ENCODE results near the gene BLMH. TPM values are rescaled to one million over a fixed set of nuclear protein-coding genes. Genes with fewer than 3 reads are reported as not detected.

Gene BLMH
- 92.6 and 92.8 TPM in 2 replicates for total RNA-seq (2014; rRNA removed; shearing (Covaris generic))

- Histone ChIP-seq H3K9me3 (replicated peaks) (no peaks in the 10 kb centered on the region), H3K27ac (peak within 1 kb of the TSS; percentile 78), H3K27me3 (no peaks in the 10 kb centered on the region), H3K4me1 (peaks cover 6% of the 10 kb centered on the region), H3K4me3 (peak within 1 kb of the TSS; percentile 91), H3K36me3 (peaks cover 32% of the 10 kb centered on the region)
- DNase-seq = peak; percentile 89 to 92
These were observed at the start of gene BLMH for GRCh38 chr17:30291543-30292285. TSS of gene BLMH (minus strand) at chr17:30291944. CDS start at chr17:30291819, 125 bp downstream.

GRCh38 chr17:30340801-30341356 lies 49.1 kb upstream of the BLMH start:
- H3K4me3 ChIP-seq = peak overlapping the region; percentile 42
- peaks cover 13% of the 10 kb centered on the region for H3K4me1 ChIP-seq
- no peaks in the 10 kb centered on the region for H3K36me3 ChIP-seq
- H3K27me3 ChIP-seq = no peaks in the 10 kb centered on the region
- no peaks in the 10 kb centered on the region for H3K9me3 ChIP-seq (replicated peaks)
- peak in 1 of 2 experiments; percentile 22 for DNase-seq
- H3K27ac ChIP-seq = no peak overlapping the region

- DNase-seq = no peak
- Histone ChIP-seq H3K36me3 (no peaks in the 10 kb centered on the region), H3K27me3 (no peaks in the 10 kb centered on the region), H3K4me3 (no peak overlapping the region), H3K9me3 (replicated peaks) (no peaks in the 10 kb centered on the region), H3K4me1 (peaks cover 4% of the 10 kb centered on the region), H3K27ac (no peak overlapping the region)
These were observed 47.3 kb upstream of the BLMH start for GRCh38 chr17:30339086-30339485.

- H3K9me3 ChIP-seq (replicated peaks) = no peaks in the 10 kb centered on the region
- no peak overlapping the region for H3K27ac ChIP-seq
- no peak for DNase-seq
- no peaks in the 10 kb centered on the region for H3K36me3 ChIP-seq
- no peaks in the 10 kb centered on the region; the same call in 1 of the 2 replicates for H3K4me1 ChIP-seq
- no peak overlapping the region for H3K4me3 ChIP-seq
- H3K27me3 ChIP-seq = no peaks in the 10 kb centered on the region; the same call in 1 of the 2 replicates
These were observed 45.8 kb upstream of the BLMH start for GRCh38 chr17:30337393-30337999.

- Histone ChIP-seq H3K36me3 (no peaks in the 10 kb centered on the region), H3K27me3 (no peaks in the 10 kb centered on the region; the same call in 1 of the 2 replicates), H3K27ac (no peak overlapping the region), H3K4me3 (no peak overlapping the region), H3K4me1 (no peaks in the 10 kb centered on the region; the same call in 1 of the 2 replicates), H3K9me3 (replicated peaks) (no peaks in the 10 kb centered on the region)
- DNase-seq = peak; percentile 67 to 89
These were observed 44.8 kb upstream of the BLMH start for GRCh38 chr17:30336369-30337171.

GRCh38 chr17:30334421-30334820 lies 42.7 kb upstream of the BLMH start:
- Histone ChIP-seq H3K36me3 (no peaks in the 10 kb centered on the region), H3K4me3 (no peak overlapping the region), H3K9me3 (replicated peaks) (no peaks in the 10 kb centered on the region), H3K4me1 (no peaks in the 10 kb centered on the region; the same call in 1 of the 2 replicates), H3K27me3 (peaks cover 4% of the 10 kb centered on the region; the same call in 1 of the 2 replicates), H3K27ac (no peak overlapping the region)
- DNase-seq = no peak

GRCh38 chr17:30333503-30334360 lies 42.0 kb upstream of the BLMH start, which contains the start of gene TMIGD1:
TSS of gene TMIGD1 (minus strand) at chr17:30334057. CDS start at chr17:30332133, 1,924 bp downstream.
- peaks cover 4% of the 10 kb centered on the region; the same call in 1 of the 2 replicates for H3K27me3 ChIP-seq
- H3K9me3 ChIP-seq (replicated peaks) = no peaks in the 10 kb centered on the region
- no peaks in the 10 kb centered on the region; the same call in 1 of the 2 replicates for H3K4me1 ChIP-seq
- H3K27ac ChIP-seq = no peak within 1 kb of the TSS
- no peak for DNase-seq
- H3K4me3 ChIP-seq = no peak within 1 kb of the TSS
- no peaks in the 10 kb centered on the region for H3K36me3 ChIP-seq

GRCh38 chr17:30332057-30332542 lies 40.4 kb upstream of the BLMH start:
- Histone ChIP-seq H3K9me3 (replicated peaks) (no peaks in the 10 kb centered on the region), H3K4me1 (no peaks in the 10 kb centered on the region; the same call in 1 of the 2 replicates), H3K36me3 (no peaks in the 10 kb centered on the region), H3K27me3 (peaks cover 4% of the 10 kb centered on the region; the same call in 1 of the 2 replicates), H3K4me3 (no peak overlapping the region), H3K27ac (no peak overlapping the region)
- DNase-seq = no peak

GRCh38 chr17:30326809-30327208 lies 35.1 kb upstream of the BLMH start:
- Histone ChIP-seq H3K27me3 (0 out of 2 replicates have a peak, but pooled peaks cover 4% of the 10 kb centered on the region), H3K9me3 (replicated peaks) (no peaks in the 10 kb centered on the region), H3K27ac (no peak overlapping the region), H3K4me3 (no peak overlapping the region), H3K4me1 (no peaks in the 10 kb centered on the region; the same call in 1 of the 2 replicates), H3K36me3 (no peaks in the 10 kb centered on the region)
- DNase-seq = no peak

GRCh38 chr17:30324723-30325122 lies 33.0 kb upstream of the BLMH start:
- no peaks in the 10 kb centered on the region for H3K36me3 ChIP-seq

GRCh38 chr17:30323895-30324319 lies 32.2 kb upstream of the BLMH start:
- no peaks in the 10 kb centered on the region for H3K9me3 ChIP-seq (replicated peaks)
- H3K36me3 ChIP-seq = no peaks in the 10 kb centered on the region
- H3K4me1 ChIP-seq = no peaks in the 10 kb centered on the region; the same call in 1 of the 2 replicates
- H3K27ac ChIP-seq = no peak overlapping the region
- peak in 1 of 2 experiments; percentile 26 for DNase-seq
- H3K4me3 ChIP-seq = no peak overlapping the region
- no peaks in the 10 kb centered on the region for H3K27me3 ChIP-seq

More at GRCh38 chr17:30324723-30325122, 33.0 kb upstream of the BLMH start:
- Histone ChIP-seq H3K27me3 (no peaks in the 10 kb centered on the region), H3K27ac (no peak overlapping the region), H3K4me1 (no peaks in the 10 kb centered on the region; the same call in 1 of the 2 replicates), H3K4me3 (no peak overlapping the region), H3K9me3 (replicated peaks) (no peaks in the 10 kb centered on the region)
- DNase-seq = no peak

GRCh38 chr17:30323262-30323894 lies 31.6 kb upstream of the BLMH start:
- no peaks in the 10 kb centered on the region; the same call in 1 of the 2 replicates for H3K4me1 ChIP-seq
- no peak overlapping the region for H3K4me3 ChIP-seq
- no peaks in the 10 kb centered on the region for H3K36me3 ChIP-seq
- no peak overlapping the region for H3K27ac ChIP-seq
- H3K27me3 ChIP-seq = no peaks in the 10 kb centered on the region
- DNase-seq = peak; percentile 20 to 47
- no peaks in the 10 kb centered on the region for H3K9me3 ChIP-seq (replicated peaks)

- DNase-seq = no peak
- H3K4me3 ChIP-seq = no peak overlapping the region
These were observed 29.6 kb upstream of the BLMH start for GRCh38 chr17:30321314-30321713.

More at GRCh38 chr17:30321314-30321713, 29.6 kb upstream of the BLMH start:
- Histone ChIP-seq H3K4me1 (no peaks in the 10 kb centered on the region; the same call in 1 of the 2 replicates), H3K9me3 (replicated peaks) (no peaks in the 10 kb centered on the region), H3K27me3 (no peaks in the 10 kb centered on the region), H3K36me3 (no peaks in the 10 kb centered on the region), H3K27ac (no peak overlapping the region)

All from SJCRH30 (cell line).